ENCODE data around the gene MDGA2. TPM values are rescaled to one million over a fixed set of nuclear protein-coding genes. Genes with fewer than 3 reads are reported as not detected.

Gene MDGA2
- total RNA-seq, 1 experiment from 2014 or later: not detected

DNA sequence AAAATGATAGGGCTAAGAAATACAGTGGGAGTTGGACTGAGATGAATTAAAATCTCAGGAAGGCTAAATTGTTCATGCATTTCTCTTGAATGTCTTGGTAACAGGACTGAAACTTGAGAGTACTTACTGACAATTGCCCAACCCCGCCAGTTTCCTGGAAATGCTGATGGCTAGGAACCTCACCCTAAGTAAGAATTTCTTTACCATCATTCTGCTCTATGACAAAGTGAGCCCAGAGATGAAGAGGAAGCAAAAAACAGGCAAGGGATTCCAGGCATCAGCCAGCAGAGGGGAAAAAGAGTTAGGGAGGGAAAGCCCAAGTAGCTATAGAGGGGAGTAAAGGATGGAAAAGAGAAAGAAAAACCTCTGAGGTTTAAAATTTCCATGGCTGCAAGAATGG is 397.7 kb downstream of the MDGA2 start:
- H2AFZ ChIP-seq: no peak overlapping the region
- BruUV-seq (replicated peaks): no TSS peak
- no peaks in the 10 kb centered on the region for H3F3A ChIP-seq (ENCODE audit: insufficient read depth, low read depth)
- no peaks in the 10 kb centered on the region for H3K9me2 ChIP-seq (ENCODE audit: insufficient read depth)
- ChIA-PET CTCF (no interaction called here), POLR2A (ENCODE audit: unreplicated experiment) (no interaction called here)
- no peaks in the 10 kb centered on the region for H3K9me3 ChIP-seq (ENCODE audit: insufficient read depth, low read depth)
- DNase-seq: no peak
- no peak overlapping the region for H3K4me2 ChIP-seq
- no peaks in the 10 kb centered on the region for H3K79me2 ChIP-seq (ENCODE audit: low read depth)
- no peaks in the 10 kb centered on the region for H3K36me3 ChIP-seq (ENCODE audit: low read depth)
- no peaks in the 10 kb centered on the region for H3K27me3 ChIP-seq (ENCODE audit: insufficient read depth, low read depth)
- no peak overlapping the region for H3K4me3 ChIP-seq
- intact Hi-C loops (cut with micrococcal nuclease; ENCODE audit: unreplicated experiment): no loop called here
- H3K4me1 ChIP-seq (replicated peaks; ENCODE audit: insufficient read depth): no peaks in the 10 kb centered on the region
- no peaks in the 10 kb centered on the region for H4K20me1 ChIP-seq (ENCODE audit: insufficient read depth)
- H3K27ac ChIP-seq: no peak overlapping the region
- TF ChIP-seq EZH2 (IDR thresholded peaks at IDR 0.05; ENCODE audit: low read depth): no peak
- TF ChIP-seq, protein P1, sequence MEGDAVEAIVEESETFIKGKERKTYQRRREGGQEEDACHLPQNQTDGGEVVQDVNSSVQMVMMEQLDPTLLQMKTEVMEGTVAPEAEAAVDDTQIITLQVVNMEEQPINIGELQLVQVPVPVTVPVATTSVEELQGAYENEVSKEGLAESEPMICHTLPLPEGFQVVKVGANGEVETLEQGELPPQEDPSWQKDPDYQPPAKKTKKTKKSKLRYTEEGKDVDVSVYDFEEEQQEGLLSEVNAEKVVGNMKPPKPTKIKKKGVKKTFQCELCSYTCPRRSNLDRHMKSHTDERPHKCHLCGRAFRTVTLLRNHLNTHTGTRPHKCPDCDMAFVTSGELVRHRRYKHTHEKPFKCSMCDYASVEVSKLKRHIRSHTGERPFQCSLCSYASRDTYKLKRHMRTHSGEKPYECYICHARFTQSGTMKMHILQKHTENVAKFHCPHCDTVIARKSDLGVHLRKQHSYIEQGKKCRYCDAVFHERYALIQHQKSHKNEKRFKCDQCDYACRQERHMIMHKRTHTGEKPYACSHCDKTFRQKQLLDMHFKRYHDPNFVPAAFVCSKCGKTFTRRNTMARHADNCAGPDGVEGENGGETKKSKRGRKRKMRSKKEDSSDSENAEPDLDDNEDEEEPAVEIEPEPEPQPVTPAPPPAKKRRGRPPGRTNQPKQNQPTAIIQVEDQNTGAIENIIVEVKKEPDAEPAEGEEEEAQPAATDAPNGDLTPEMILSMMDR (conservative IDR thresholded peaks at IDR 0.05): no peak

DNA sequence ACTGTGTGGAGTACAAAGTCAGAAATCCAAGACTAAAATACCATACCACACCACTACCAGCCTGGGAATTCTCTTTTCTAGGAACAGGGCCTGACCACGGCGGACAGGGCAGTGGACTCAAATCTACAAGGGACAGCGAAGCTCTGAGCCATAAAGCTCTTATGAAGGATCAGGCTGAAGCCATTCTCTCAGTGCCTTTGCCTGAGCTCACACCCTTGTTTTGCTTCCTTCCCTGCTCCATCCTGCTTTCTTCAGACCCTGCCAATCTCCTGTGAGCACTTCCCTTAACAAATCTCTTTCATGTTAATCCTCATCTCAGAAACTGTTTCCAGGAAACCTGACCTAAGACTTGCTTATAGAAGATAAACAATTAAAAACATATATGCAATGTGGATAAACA is 398.5 kb downstream of the MDGA2 start:
- H3K4me3 ChIP-seq: no peak overlapping the region
- no peak overlapping the region for H3K27ac ChIP-seq
- no peak overlapping the region for H3K4me2 ChIP-seq
- no peaks in the 10 kb centered on the region for H4K20me1 ChIP-seq (ENCODE audit: insufficient read depth)
- DNase-seq: no peak
- H2AFZ ChIP-seq: no peak overlapping the region
- TF ChIP-seq, protein P1 (conservative IDR thresholded peaks at IDR 0.05): no peak
- TF ChIP-seq EZH2 (IDR thresholded peaks at IDR 0.05; ENCODE audit: low read depth): no peak
- H3K9me2 ChIP-seq (ENCODE audit: insufficient read depth): no peaks in the 10 kb centered on the region
- CTCF ChIA-PET: no interaction called here
- H3K36me3 ChIP-seq (ENCODE audit: low read depth): no peaks in the 10 kb centered on the region
- H3F3A ChIP-seq (ENCODE audit: insufficient read depth, low read depth): no peaks in the 10 kb centered on the region
- no peaks in the 10 kb centered on the region for H3K4me1 ChIP-seq (replicated peaks; ENCODE audit: insufficient read depth)
- intact Hi-C loops (cut with micrococcal nuclease; ENCODE audit: unreplicated experiment): no loop called here
- no TSS peak for BruUV-seq (replicated peaks)
- H3K79me2 ChIP-seq (ENCODE audit: low read depth): no peaks in the 10 kb centered on the region
- H3K9me3 ChIP-seq (ENCODE audit: insufficient read depth, low read depth): no peaks in the 10 kb centered on the region
- no peaks in the 10 kb centered on the region for H3K27me3 ChIP-seq (ENCODE audit: insufficient read depth, low read depth)
- POLR2A ChIA-PET (ENCODE audit: unreplicated experiment): no interaction called here

DNA sequence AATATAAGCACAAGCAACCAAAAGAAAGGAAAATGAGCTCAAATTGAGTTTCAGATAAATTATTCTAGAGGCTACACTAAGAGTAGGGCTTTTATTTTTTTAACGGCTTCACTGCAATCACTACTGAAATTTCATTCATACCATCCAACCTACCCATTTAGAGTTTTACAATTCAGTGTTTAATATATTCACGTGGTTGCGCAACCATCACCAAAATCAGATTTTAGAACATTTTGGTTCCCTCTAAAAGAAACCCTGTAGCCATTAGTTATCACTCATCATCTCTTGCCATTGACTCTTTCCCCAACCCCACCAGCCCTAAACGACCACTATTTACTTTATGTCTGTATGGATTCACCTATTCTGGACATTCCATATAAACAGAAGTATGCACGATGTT is 401.5 kb downstream of the MDGA2 start:
- H3F3A ChIP-seq (ENCODE audit: insufficient read depth, low read depth): no peaks in the 10 kb centered on the region
- TF ChIP-seq, protein P1 (conservative IDR thresholded peaks at IDR 0.05): no peak
- TF ChIP-seq EZH2 (IDR thresholded peaks at IDR 0.05; ENCODE audit: low read depth): no peak
- H3K4me3 ChIP-seq: no peak overlapping the region
- ChIA-PET CTCF (no interaction called here), POLR2A (ENCODE audit: unreplicated experiment) (no interaction called here)
- no peaks in the 10 kb centered on the region for H3K4me1 ChIP-seq (replicated peaks; ENCODE audit: insufficient read depth)
- intact Hi-C loops (cut with micrococcal nuclease; ENCODE audit: unreplicated experiment): no loop called here
- H4K20me1 ChIP-seq (ENCODE audit: insufficient read depth): no peaks in the 10 kb centered on the region
- no peak overlapping the region for H3K27ac ChIP-seq
- H2AFZ ChIP-seq: no peak overlapping the region
- no peaks in the 10 kb centered on the region for H3K36me3 ChIP-seq (ENCODE audit: low read depth)
- DNase-seq: no peak
- H3K9me2 ChIP-seq (ENCODE audit: insufficient read depth): no peaks in the 10 kb centered on the region
- no peaks in the 10 kb centered on the region for H3K9me3 ChIP-seq (ENCODE audit: insufficient read depth, low read depth)
- no peak overlapping the region for H3K4me2 ChIP-seq
- BruUV-seq (replicated peaks): no TSS peak
- H3K79me2 ChIP-seq (ENCODE audit: low read depth): no peaks in the 10 kb centered on the region
- H3K27me3 ChIP-seq (ENCODE audit: insufficient read depth, low read depth): no peaks in the 10 kb centered on the region
